Stimulated activated CD4-positive, alpha-beta T cell treated with anti-CD3 and anti-CD28 coated beads, TNF-alpha, amount 100 ng/mL, for 4 hours (primary cell): ENCODE measurements around the gene POLD4.
A peak's percentile ranks its signal among the peaks of the same experiment; 100 is the strongest.

ENCODE experiments used
- DNase-seq, 3 experiments: peaks; one replicate each; pipeline ENCODE4 v3.0.0-alpha.2; 2020; ENCODE audit warnings: low read depth in 3 of 3

The POLD4 gene

DNA sequence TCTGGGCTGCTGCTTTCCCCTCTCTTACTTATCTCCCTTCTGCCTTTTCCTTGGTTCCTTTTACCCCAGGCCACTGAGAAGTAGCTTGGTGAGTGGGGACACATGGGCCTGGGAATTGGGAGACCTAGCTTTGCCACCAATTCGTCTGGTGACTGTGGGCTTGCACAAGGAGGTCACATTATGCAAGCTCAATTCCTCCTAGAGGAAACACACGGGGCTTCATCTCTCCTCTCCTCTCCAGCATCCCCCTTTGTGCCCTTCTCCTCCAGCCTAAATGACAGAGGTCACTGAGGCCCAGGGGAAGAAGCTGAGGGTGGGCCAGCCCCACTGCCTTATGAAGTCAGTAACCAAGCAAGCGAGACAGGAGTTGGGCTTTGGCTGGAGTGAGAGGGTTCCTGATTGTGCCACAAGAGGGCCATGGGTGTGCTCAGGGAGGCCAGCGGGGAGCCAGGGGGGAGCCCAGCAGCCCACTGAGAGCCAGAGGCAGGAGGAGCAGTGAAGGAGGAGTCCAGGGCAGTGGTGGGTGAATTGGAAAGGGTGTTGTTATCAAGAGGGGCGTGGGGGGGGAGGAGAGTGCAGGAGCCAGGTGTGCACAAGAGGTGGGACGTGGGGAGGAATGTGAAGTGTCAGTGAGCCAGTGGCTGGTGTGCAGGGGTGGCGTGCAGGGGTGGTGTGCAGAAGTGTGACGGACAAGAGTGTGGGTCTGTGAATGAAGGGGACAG is 18.0 kb upstream of the POLD4 start:
- DNase-seq: no peak

DNA sequence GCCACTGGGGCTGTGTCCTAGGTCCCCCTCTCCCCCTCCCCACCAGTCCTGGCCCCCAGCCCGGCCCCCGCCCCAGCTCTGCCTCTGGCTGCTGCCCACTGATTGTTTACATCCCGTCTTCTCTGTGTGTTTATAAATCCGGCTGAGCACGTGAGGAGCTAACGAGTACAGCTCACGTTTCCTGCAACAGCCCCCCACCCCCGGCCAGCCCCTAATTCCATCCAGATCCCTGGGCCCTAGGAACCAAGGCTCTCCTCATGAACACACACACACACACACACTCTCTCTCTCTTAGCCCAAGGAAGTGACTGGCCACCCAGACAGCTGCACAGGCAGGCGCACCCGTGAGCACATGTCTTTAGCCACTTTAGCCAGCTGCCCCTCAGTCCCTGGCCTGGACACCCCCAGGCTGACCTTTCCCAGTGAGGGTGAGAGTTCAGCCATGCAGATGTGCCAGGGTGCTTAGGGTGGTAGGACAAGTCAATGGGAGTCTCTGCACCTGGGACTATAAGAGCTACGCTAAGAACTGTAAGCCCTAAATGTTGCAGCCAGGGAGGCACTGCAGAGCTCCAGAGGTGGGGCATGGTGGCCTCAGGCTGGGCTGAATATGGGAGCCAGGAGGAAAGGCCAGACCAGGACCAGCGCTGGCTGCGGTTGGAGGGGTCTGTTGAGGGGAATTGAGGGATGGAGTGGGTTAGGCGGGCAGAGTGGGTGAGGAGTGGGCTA is 17.2 kb upstream of the POLD4 start:
- no peak for DNase-seq

DNA sequence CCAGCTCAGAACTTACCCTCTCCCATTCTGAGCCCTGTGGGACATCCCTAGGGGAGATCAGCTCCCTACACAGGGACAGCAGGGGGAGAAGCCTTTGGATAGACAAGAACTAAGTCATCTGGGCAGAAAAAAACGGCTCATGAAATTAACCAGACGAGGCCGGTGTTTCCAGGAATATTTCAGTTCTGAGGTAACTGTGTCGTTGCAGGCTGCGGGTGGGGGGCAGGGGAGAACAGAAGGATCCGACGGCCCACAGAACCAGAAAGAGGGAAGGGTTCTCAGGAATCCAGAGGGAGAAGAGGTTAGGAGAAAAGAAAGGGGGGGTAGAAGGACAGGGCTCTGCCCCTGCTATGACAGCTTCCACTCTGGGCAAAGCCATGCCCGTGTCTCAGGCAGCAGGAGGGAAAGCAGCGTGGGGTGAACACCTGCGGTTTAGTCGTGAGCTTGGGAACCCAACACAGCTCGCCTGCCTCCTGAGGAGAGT is 16.5 kb upstream of the POLD4 start:
- DNase-seq: no peak

DNA sequence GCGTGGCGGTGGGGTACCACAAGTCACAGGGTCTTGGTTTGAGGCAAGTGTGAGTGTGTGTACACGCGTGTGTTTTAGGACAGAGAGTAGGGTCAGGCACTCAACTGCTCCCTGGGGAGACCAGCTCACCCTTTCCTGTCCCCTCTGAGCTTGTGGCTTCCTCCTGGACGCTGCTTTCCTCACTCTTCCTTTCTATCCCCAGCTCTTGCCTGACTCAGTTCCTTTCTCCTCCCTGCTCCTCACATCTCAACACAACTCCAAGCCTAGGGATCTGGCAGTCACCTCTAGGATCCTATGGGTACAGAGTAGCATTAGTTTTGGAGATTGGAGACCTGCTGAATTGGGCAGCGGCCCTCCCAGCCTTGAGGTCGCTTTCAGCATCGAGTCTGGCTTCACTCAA is 15.9 kb upstream of the POLD4 start:
- DNase-seq: no peak

DNA sequence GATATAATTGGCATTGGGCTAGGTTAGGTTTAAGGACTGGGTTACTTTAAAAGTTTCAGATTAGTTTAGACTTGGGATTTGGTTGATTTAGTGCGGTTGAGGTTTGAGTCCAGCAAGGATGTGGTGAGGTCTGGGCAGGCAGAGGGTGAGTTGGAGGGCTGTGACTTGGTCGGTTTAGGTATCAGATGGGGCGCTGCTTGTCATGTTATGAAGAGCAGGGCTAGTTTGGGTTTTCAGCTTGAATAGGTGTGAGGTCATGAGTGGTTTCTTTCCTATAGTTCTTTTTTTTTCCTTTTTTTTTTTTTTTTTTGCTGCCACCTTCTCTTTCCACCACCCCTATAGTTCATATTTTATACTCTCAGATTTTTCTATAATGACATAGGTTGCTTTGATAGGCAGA is 15.3 kb upstream of the POLD4 start:
- DNase-seq: no peak

DNA sequence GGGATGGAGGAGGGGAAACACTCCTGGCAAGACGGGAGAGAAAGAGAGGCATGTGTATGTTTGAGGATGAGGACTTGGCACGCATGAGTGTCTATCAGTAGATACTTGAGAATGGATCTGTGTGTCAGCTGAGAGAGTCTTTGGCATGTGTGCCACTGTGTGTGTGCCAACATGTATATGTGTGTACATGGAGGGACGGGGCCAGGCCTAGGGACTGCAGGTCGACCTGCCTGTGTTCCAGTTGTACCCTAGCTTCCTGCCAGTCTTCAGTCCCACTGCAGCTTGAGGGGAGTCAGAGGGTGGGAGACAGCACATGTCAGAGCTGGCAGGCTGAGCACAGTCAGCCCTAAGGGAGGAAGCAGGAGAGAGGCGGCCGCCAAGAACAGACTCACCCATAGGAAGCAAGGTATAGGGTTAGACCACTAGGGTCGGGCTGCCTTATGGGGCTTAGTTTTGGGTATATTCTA is 14.4 kb upstream of the POLD4 start:
- no peak for DNase-seq

DNA sequence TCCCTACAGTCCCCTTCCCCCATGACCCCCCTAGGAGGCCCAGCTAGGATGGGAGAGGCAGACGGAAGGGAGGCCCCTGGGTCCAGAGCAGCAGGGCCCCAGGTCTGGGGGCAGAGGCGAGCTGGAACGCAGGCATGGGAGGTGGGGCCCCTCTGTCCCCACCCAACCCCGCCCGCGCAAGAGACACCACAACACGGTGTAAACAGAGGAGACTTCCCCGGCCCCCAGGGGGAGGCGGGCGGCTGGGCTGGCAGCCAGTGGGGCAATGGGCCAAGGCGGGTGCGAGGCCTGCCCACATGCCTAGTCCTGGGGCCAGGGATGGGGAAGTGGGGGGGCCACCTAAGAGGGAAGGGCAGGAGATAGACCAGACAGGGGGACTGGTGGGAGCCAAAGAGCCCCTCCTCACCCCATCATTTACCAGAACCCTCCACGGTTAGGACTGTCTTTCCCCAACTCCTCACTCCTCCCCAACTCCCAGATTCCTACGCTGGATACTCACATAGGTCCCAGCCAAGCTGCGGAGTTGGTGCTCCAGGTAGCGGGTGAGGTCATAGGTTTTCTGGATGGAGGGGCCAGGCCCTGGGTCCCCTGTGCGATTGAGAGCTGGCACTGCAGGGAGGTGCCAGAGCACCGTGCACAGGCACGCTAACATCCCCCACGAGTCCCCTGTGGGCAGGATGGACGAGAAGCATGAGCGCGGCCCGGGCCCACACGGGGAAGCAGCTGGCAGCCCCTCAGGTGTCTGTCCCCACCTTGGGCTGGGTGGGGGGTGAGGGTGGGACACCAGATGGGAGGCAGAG is 13.8 kb upstream of the POLD4 start:
- no peak for DNase-seq

DNA sequence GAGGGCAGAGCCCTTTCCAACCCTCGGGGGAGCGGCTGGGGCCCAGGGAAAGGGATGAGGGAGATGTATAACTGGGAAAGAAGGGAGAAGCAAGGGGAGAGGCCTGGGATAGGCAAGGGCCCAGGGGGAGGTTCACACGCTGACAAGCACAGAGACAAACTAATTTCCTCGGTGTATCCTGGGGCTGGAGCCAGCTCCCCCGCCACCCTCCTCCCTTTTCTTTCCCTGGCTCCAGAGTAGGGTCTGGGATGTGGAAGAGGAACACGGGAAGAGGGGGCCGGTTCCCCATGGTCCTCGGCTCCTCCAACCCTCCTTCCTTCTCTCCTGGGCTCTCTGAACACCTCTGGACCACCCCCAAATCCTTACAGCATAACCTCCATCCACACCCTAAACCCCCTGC is 13.2 kb upstream of the POLD4 start:
- DNase-seq: no peak

DNA sequence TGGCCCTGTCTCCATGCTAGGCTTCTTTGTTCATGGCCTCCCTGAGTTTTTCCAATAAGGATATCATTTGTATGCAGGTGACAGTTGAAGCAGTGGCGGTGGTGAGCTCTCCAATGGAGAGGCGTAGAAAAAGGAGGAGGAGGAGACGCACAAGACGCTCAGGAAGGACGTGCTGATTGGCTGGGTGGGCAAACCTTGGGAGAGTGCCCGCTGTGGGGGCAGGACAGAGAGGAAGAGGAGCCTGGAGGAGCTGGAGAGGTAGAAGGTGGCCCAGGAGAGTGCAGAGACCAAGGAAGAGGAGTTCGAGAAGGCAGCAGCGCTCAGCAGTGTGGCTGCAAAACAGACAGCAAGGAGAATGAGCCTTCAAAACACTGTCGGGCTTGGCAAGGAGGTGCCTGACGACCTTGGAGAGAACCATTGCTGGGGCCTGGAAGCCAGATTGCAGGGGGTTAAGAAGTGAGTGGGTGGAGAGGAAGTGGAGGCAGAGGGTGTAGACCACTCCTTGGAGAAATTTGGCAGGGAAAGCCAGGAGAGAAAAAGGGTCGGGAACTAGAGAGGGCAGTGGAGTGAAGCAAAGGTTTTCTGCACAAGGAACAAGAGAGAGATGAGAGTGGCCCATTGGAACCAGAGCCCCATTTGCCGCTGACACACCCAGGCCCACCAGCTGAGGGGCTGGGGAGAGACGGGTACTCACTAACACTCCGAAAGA is 12.5 kb upstream of the POLD4 start:
- DNase-seq: no peak

DNA sequence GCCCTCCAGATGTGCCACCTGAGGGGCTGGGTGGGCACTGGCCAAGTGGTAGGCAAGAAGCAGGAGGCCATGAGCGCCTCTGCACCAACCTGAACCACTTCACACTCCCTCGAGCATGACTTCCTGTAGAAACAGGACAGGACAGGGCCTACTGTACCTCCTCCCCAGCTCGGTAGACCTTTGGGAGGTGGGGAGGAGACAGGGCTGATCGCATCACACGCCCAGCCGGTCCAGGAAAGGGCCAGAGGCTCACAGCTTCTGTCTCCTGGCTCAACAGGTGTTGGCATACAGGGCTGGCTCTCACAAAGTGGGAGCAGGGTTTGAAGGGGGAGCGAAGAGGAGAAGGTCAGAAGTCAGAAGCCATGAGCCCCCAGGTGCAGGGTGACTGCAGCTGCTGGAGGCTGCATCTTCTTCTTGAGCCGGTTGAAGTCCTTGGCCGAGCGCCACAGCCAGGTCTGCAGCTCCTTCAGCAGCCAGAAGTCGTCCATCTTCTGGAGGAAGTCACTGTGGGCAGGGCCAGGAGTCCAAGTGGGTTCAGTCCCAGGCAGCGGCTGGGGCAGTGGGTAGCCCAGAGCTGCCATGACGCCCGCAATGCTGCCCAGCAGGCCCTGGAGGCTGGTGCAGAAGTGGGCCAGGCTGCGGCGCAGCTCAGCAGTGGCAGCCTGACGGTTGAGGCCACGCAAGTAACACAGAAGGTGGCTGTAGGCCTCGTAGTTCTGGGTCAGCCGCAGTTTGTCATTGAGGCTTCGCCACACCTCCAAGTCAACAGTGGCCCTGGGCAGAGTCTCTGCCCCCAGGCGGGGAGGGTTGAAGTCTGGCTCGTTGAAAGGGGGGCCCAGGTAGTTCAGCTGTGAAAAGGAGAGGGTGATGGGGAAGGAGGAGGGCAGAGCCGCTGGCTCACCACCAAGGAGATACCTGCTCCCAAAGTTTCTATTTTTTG is 11.7 kb upstream of the POLD4 start:
- no peak for DNase-seq

DNA sequence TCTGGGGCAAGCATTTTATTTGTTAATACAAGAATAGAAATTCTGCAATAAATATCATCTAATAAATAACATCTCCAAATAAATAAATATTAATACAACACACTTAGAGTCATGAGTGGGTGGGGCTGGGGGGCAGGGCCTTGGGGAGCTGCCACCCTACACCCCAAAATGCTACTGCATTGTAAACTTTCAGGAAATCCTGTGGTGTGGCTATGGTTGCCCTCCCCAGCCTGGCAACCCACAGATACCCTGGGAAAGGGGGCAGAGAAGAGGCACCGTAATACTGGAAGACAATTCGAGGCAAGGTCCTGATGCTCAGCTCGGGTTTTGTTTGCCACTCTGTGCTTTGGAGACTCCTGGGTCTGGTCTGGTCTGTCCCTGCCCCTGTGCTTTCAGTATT is 10.8 kb upstream of the POLD4 start:
- no peak for DNase-seq

DNA sequence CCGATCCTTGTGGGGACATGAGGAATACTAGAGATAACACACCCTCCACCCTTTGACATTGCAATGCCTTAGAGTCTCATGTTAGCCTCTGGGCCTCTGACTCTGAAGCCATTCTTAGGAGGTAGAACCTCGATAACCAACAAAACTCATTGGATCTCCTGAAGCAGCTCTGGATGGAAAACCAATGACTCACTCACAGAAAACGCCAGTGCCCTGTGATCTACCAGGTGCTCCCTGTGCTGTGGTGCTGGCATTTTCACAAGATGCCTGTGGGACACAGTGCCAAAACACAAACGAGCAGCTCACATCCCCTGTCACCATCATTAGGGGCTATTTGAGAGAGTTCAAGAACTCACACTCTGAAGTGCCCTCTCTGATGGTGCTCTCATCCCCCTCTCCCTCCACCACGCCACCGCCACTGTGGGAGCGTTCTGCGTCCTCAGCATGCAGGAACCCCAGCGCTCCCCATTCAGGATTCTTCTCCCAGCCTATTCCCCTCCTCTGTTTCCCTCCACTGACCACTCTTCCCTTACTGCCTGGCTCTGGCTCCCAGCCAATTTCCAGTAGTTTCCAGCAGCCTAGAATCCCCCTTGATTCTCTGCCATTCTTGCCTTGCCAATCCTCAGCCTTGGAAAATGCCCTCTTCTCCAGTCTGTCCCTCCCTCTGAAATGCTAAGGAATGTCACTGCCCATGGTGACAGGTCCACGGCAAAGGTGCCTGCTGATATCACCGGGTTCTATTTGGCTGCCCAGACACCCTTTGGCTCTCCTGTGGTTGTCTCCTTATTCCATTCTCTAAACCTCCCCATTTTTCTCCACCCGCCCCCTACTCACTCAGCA is 4.7 kb upstream of the POLD4 start:
- DNase-seq: no peak

DNA sequence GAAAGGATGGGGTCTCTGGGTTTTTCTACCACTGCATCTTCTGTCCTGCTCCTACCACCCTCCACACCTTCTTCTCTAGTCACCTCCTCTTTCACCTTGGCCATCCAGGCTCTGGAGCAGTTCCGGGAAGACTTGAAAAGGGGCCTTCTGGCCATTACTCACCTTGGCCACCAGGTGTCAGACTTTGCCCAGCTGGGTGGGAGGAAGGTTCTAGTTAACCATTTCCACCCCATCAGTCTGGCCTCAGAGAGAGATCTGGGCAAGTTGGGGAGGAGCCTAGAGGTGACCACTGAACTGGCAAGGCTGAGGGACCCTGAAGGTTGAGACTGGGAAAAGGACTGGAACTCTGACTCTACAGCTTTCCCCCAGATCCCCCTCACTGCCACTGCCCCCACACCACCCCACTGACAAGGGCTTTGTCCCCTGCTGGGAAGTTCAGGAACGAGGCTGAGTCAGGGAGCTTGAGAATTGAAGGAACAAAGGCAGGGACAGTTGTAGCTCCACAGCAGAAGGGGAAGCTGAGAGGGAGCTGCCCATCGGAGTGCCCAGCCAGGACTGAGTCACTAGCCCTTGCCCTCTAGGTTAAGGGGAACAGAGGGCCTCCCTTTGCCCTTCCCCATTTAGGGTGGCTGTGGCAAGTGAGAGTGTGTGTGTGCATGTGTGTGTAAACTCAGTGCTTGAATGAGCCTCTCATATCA is 3.7 kb upstream of the POLD4 start:
- DNase-seq: peak in 2 of 3 experiments; percentile 39 to 49

DNA sequence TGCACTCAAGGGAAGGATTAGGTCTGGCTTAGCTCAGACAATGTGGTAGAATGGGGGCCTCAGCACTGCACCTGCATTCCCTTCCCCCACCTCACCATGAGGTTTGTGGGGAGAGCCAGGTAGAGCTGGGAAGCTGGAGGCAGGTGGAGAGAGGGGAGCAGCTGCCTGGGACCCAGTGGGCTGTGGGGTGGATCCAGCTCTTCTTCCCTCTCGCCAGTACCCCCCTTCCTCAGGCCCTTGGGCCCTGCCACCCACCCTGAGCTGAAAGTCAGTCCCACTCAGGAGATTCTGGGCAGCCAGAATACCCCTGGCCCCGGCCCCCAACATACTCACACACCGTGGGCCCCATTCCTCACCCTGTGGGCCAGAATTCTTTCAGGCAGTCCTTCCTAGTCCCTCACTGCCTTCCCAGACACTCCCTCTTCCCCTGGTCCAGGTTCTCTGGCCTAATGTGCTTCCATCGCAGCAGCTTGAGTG is 3.1 kb upstream of the POLD4 start:
- no peak for DNase-seq

DNA sequence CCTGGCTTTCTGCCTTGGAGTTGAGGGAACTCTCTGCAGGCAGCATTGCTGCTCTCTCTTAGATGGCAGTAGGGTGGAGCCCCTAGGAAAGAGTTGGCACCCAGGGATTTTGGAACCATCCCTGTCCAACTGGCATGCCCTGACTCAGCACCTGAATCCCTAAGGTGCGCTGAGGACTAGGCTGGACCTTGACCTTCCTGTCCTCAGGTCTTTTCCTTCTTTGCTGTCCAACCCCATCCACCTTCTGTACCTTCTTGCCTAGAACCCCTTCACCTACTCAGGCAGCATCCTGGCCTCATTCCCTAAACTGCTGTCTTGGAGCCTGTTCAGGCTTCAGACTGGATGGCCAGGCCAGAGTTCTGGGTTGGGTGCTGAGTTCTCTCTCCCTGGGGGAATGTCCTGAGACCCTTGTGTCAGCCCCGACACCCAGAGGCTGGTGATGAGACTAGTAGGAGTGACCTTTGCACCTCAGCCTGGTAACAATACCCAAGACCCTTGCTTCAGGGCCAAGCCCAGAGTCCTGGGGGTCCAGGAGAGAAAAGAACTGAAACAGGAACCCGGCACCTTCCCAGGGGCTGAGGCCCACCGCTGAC is 2.5 kb upstream of the POLD4 start:
- no peak for DNase-seq

DNA sequence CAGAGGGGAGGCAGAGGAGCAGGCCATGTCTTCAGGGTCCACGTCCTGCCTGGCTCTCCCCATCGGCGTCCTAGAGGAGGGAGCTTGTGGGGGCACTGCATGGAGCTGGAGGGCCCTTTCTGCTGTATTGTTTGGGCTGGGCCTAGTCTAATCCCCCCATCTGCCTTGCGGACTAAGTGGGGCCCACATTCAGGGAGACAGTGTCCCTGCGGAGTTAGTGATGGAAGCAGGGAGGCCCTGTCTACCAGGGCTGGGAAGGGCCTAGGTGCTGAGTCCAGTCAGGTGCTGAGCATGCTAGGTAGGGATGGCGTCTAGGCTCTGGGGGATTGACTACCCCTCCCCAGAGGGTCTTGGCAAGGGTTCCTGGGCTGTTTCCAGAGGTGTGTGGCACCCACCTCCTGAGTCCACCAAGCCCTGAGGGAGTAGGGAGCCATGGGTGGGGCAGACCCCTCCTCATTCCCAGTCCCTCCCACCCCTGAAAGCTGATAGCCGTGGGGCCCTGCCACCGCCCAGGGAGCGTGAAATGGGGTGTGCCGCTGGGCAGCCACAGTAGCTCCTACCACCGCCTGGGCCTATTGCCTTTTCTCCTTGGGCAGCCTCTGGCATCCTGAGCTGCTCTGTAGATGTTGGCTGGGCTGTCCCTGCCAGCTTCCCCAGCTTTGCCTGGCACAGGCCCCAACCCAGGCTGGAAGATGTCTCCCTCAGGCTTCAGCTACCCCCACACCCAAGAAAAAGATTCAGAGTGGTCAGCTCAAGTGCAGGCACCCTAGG is 1.9 kb upstream of the POLD4 start:
- no peak for DNase-seq

DNA sequence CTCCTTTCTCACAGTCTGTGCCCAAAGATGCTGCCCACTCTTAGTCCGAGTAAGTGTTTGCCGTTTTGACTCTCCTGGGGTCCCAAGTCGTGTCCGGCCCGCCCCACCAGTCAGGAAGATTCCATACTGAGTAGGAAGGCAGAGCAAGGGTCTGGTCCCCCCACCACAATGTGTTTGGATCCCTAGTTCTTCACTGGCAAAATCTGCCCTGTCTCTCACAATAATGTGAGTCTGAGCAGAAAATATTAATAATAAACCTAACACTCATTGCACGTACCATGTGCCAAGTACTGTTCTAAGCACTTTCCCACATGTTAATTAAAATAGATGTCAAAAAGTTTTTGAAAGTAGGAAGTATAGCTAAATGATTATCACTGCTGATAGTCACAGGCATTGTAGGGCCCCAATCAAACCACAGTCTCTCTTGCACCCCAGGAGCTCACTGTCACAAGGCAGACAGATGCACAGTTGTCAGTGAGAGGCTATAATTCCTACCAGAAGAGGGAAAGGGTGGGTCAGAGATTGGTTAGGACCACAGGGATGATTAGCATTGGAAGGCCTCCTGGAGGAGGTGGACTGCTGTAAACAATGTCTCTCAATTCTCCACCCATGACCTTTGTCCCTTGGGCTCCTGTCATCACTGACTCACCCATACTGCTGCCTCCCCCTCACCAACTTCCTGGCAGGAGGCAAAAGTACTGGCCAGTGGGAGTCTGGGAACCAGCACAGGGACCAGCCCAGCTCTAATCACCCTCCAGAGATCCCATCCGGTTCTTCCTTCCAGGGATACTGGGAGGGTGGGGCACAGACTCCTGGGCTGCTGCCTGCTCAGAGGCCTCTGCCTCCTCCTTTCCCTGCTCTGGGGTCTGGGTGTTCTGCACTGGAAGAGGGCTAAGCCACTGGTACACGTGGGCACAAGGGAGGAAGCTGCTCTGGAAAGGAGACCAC is 1.0 kb upstream of the POLD4 start:
- DNase-seq: no peak
